Measurements from ENCODE around the gene SCIMP. TPM values are rescaled to one million over a fixed set of nuclear protein-coding genes. Genes with fewer than 3 reads are reported as not detected.

Gene SCIMP
- total RNA-seq, 1 experiment from 2014 or later, result not detected

DNA sequence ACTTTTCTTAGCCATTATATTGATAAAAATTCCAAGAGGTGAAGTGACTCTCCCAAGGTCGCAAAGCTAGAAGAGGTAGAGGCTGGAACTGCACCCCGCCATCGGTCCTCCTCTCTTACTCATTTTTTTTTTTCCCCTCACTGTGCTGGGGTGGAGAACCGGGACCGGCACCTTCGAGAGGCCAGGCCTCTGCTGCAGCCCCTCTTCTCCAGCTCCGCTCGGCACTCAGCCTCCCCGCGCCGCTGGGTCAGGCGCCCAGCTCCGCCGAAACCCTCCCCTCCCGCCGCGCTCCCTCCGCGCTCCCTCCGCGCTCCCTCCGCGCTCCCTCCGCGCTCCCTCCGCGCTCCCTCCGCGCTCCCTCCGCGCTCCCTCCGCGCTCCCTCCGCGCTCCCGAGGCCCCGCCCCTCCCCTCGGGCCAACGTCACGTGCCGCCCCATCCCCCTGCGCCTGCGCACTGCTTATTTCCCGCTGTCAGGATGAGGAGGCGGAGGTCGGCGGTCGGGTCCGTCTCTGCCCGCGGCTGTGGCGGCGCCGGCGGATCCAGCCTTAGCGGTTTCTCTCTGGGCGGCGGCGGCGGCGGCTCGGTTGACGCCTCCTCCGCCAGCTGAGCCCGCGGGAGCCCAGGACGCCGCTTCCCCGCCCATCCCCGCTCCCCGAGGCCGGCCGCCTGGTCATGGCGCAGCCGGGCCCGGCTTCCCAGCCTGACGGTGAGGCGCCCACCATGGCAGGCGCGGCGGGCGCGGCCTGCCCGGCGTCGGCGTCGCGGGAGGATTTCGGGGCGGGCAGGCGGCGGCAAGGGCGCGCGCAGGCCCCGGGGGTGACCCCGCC, 47.4 kb upstream of the SCIMP start, which contains the start of gene RABEP1:
RABEP1 (plus strand) TSS at position 471 of the 828 bp plus-strand sequence; CDS start at position 674, 203 bp downstream.
- CTCF ChIA-PET, result no interaction called here
- no peak within 1 kb of the TSS for H3K27ac ChIP-seq

GRCh38 chr17:5272322-5272721, 37.7 kb upstream of the SCIMP start:
- CTCF ChIA-PET, result no interaction called here
- Histone ChIP-seq H2AFZ (no peak overlapping the region), H3K36me3 (ENCODE audit: low read depth) (no peaks in the 10 kb centered on the region)

More for the DNA sequence above, 47.4 kb upstream of the SCIMP start, which contains the start of gene RABEP1:
- H2AFZ ChIP-seq, result peak within 1 kb of the TSS; percentile 82
- H3K4me2 ChIP-seq, result peak within 1 kb of the TSS; percentile 86
- H3K36me3 ChIP-seq (ENCODE audit: low read depth), result no peaks in the 10 kb centered on the region
- peak within 1 kb of the TSS; percentile 69 for H3K4me3 ChIP-seq
- DNase-seq, result peak; percentile 53 to 94
- POLR2A ChIA-PET (ENCODE audit: unreplicated experiment), result no interaction called here
- H3K9me3 ChIP-seq (ENCODE audit: insufficient read depth, low read depth), result no peaks in the 10 kb centered on the region
- intact Hi-C loops (cut with micrococcal nuclease; ENCODE audit: unreplicated experiment), result loop anchor here (2.0 to 5.0 kb wide), 2 partner anchors 21 to 205 kb away; partner anchors contain the start of genes DERL2 and MIS12
- H3K4me1 ChIP-seq (replicated peaks; ENCODE audit: insufficient read depth), result peaks cover 16% of the 10 kb centered on the region
- no peaks in the 10 kb centered on the region for H3K9me2 ChIP-seq (ENCODE audit: insufficient read depth)
- peaks cover 43% of the 10 kb centered on the region for H3K79me2 ChIP-seq (ENCODE audit: low read depth)
- H3F3A ChIP-seq (ENCODE audit: insufficient read depth, low read depth), result peaks cover 21% of the 10 kb centered on the region; the same call in 1 of the 2 replicates
- H4K20me1 ChIP-seq (ENCODE audit: insufficient read depth), result peaks cover 22% of the 10 kb centered on the region; the same call in 1 of the 2 replicates
- BruUV-seq (replicated peaks), result no TSS peak
- H3K27me3 ChIP-seq (ENCODE audit: insufficient read depth, low read depth), result no peaks in the 10 kb centered on the region
- TF ChIP-seq, protein P1, sequence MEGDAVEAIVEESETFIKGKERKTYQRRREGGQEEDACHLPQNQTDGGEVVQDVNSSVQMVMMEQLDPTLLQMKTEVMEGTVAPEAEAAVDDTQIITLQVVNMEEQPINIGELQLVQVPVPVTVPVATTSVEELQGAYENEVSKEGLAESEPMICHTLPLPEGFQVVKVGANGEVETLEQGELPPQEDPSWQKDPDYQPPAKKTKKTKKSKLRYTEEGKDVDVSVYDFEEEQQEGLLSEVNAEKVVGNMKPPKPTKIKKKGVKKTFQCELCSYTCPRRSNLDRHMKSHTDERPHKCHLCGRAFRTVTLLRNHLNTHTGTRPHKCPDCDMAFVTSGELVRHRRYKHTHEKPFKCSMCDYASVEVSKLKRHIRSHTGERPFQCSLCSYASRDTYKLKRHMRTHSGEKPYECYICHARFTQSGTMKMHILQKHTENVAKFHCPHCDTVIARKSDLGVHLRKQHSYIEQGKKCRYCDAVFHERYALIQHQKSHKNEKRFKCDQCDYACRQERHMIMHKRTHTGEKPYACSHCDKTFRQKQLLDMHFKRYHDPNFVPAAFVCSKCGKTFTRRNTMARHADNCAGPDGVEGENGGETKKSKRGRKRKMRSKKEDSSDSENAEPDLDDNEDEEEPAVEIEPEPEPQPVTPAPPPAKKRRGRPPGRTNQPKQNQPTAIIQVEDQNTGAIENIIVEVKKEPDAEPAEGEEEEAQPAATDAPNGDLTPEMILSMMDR (conservative IDR thresholded peaks at IDR 0.05), result no peak
- no peak for TF ChIP-seq EZH2 (IDR thresholded peaks at IDR 0.05; ENCODE audit: low read depth)

DNA sequence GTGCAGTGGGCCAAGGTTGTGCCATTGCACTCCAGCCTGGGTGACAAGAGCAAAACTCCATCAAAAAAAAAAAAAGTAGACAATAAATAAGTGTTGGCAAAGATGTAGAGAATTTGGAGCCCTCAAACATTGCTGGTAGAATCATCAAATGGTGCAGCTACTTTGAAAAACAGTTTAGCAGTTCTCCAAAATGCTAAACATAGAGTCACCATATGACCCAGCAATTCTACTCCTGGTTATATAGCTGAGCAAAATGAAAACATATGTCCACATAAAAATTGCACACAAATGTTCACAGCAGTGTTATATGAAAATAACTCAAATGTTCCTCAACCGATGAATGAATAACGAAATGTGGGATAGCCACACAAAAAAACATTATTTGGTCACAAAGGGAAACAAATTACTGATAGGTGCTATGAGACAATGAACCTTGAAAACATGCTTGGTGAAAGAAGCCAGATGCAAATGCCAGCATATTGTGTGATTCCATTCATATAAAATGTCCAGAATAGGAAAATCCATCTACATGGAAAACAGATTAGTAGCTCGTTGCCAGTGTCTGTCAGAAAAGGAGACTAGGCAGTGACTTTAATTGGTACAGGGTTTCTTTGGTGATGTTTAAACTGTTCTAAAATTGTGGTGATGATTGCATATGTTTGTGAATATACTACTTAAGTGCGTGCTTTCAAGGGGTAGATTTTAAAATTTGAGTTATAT, 34.7 kb upstream of the SCIMP start:
- Histone ChIP-seq H2AFZ (no peak overlapping the region), H3K4me2 (no peak overlapping the region), H3K36me3 (ENCODE audit: low read depth) (no peaks in the 10 kb centered on the region), H3K27me3 (ENCODE audit: insufficient read depth, low read depth) (no peaks in the 10 kb centered on the region), H3K27ac (no peak overlapping the region), H3F3A (ENCODE audit: insufficient read depth, low read depth) (no peaks in the 10 kb centered on the region), H3K4me1 (replicated peaks; ENCODE audit: insufficient read depth) (no peaks in the 10 kb centered on the region), H4K20me1 (ENCODE audit: insufficient read depth) (no peaks in the 10 kb centered on the region), H3K9me3 (ENCODE audit: insufficient read depth, low read depth) (no peaks in the 10 kb centered on the region), H3K9me2 (ENCODE audit: insufficient read depth) (no peaks in the 10 kb centered on the region), H3K4me3 (no peak overlapping the region), H3K79me2 (ENCODE audit: low read depth) (no peaks in the 10 kb centered on the region)
- POLR2A ChIA-PET (ENCODE audit: unreplicated experiment), result no interaction called here
- TF ChIP-seq, protein P1 (conservative IDR thresholded peaks at IDR 0.05), result no peak
- TF ChIP-seq EZH2 (IDR thresholded peaks at IDR 0.05; ENCODE audit: low read depth), result no peak
- no peak for DNase-seq
- no TSS peak for BruUV-seq (replicated peaks)
- intact Hi-C loops (cut with micrococcal nuclease; ENCODE audit: unreplicated experiment), result no loop called here
- CTCF ChIA-PET, result no interaction called here

More at GRCh38 chr17:5272322-5272721, 37.7 kb upstream of the SCIMP start:
- Histone ChIP-seq H4K20me1 (ENCODE audit: insufficient read depth) (no peaks in the 10 kb centered on the region), H3K4me1 (replicated peaks; ENCODE audit: insufficient read depth) (no peaks in the 10 kb centered on the region), H3K27me3 (ENCODE audit: insufficient read depth, low read depth) (no peaks in the 10 kb centered on the region), H3K9me2 (ENCODE audit: insufficient read depth) (no peaks in the 10 kb centered on the region), H3K4me3 (no peak overlapping the region), H3F3A (ENCODE audit: insufficient read depth, low read depth) (no peaks in the 10 kb centered on the region), H3K9me3 (ENCODE audit: insufficient read depth, low read depth) (no peaks in the 10 kb centered on the region), H3K27ac (no peak overlapping the region), H3K4me2 (no peak overlapping the region), H3K79me2 (ENCODE audit: low read depth) (no peaks in the 10 kb centered on the region)
- intact Hi-C loops (cut with micrococcal nuclease; ENCODE audit: unreplicated experiment), result no loop called here
- POLR2A ChIA-PET (ENCODE audit: unreplicated experiment), result no interaction called here
- TF ChIP-seq, protein P1 (conservative IDR thresholded peaks at IDR 0.05), result no peak
- TF ChIP-seq EZH2 (IDR thresholded peaks at IDR 0.05; ENCODE audit: low read depth), result no peak
- DNase-seq, result no peak
- no TSS peak for BruUV-seq (replicated peaks)
